ENCODE measurements around the gene WDSUB1. TPM values are rescaled to one million over a fixed set of nuclear protein-coding genes. Genes with fewer than 3 reads are reported as not detected.

WDSUB1 gene
- polyA plus RNA-seq, 1 of the 3 experiments (the other 2 are of a cell fraction): 5.3 TPM

- no peak overlapping the region for H3K27ac ChIP-seq (ENCODE audit: low read depth in 2 of 2, low read length in 1 of 2)
- H3K9ac ChIP-seq: no peak overlapping the region
- H2AFZ ChIP-seq (ENCODE audit: low read depth): no peak overlapping the region
- H3K9me3 ChIP-seq: no peaks in the 10 kb centered on the region
- H4K20me1 ChIP-seq (ENCODE audit: insufficient read depth): no peaks in the 10 kb centered on the region
- no peak overlapping the region for H3K4me3 ChIP-seq (ENCODE audit: low read depth in 2 of 2, low read length in 1 of 2)
- H3K9me2 ChIP-seq: no peaks in the 10 kb centered on the region
- 95% methylated on average over 5 of the region's 5 CpGs for WGBS (ENCODE audit: low lambda C conversion rate)
- H3K4me2 ChIP-seq: no peak overlapping the region
- peaks cover 0 to 64% of the 10 kb centered on the region in 2 experiments for H3K36me3 ChIP-seq (replicated peaks in 1 of 2; ENCODE audit: control insufficient read depth in 1 of 2, insufficient read depth in 2 of 2, low read length in 1 of 2)
- no peaks in the 10 kb centered on the region for H3K79me2 ChIP-seq (ENCODE audit: insufficient read depth)
- no peak for DNase-seq
- H3K27me3 ChIP-seq (ENCODE audit: insufficient read depth): no peaks in the 10 kb centered on the region
- TF ChIP-seq, protein P1, sequence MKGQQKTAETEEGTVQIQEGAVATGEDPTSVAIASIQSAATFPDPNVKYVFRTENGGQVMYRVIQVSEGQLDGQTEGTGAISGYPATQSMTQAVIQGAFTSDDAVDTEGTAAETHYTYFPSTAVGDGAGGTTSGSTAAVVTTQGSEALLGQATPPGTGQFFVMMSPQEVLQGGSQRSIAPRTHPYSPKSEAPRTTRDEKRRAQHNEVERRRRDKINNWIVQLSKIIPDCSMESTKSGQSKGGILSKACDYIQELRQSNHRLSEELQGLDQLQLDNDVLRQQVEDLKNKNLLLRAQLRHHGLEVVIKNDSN (IDR thresholded peaks at IDR 0.05; ENCODE audit: borderline replicate concordance, low read depth): no peak
- TF ChIP-seq SIN3A (IDR thresholded peaks at IDR 0.05; ENCODE audit: borderline replicate concordance, low read depth, low read length): no peak
- ChIA-PET POLR2A (no interaction called here), CTCF (no interaction called here)
- H3F3A ChIP-seq (replicated peaks; ENCODE audit: insufficient read depth): no peaks in the 10 kb centered on the region
- H3K4me1 ChIP-seq (ENCODE audit: control insufficient read depth in 1 of 2, insufficient read depth in 2 of 2, low read depth in 1 of 2, low read length in 1 of 2): no peaks in the 10 kb centered on the region; a peak in 1 of 4 replicates
These were observed 73.2 kb downstream of the WDSUB1 start for GRCh38 chr2:159213296-159213695.

- DNase-seq: no peak
- H3K4me3 ChIP-seq (ENCODE audit: low read depth in 2 of 2, low read length in 1 of 2): no peak overlapping the region
- H3K4me1 ChIP-seq (ENCODE audit: control insufficient read depth in 1 of 2, insufficient read depth in 2 of 2, low read depth in 1 of 2, low read length in 1 of 2): no peaks in the 10 kb centered on the region; a peak in 1 of 4 replicates
- H3K9ac ChIP-seq: no peak overlapping the region
- no peaks in the 10 kb centered on the region for H3F3A ChIP-seq (replicated peaks; ENCODE audit: insufficient read depth)
- no peaks in the 10 kb centered on the region for H4K20me1 ChIP-seq (ENCODE audit: insufficient read depth)
- no peaks in the 10 kb centered on the region for H3K9me3 ChIP-seq
- no peaks in the 10 kb centered on the region for H3K79me2 ChIP-seq (ENCODE audit: insufficient read depth)
- 89% methylated on average over 14 of the region's 14 CpGs for WGBS (ENCODE audit: low lambda C conversion rate)
- H3K27ac ChIP-seq (ENCODE audit: low read depth in 2 of 2, low read length in 1 of 2): no peak overlapping the region
- no peaks in the 10 kb centered on the region for H3K9me2 ChIP-seq
- peaks cover 0 to 58% of the 10 kb centered on the region in 2 experiments for H3K36me3 ChIP-seq (replicated peaks in 1 of 2; ENCODE audit: control insufficient read depth in 1 of 2, insufficient read depth in 2 of 2, low read length in 1 of 2)
- no peaks in the 10 kb centered on the region for H3K27me3 ChIP-seq (ENCODE audit: insufficient read depth)
- TF ChIP-seq SIN3A (IDR thresholded peaks at IDR 0.05; ENCODE audit: borderline replicate concordance, low read depth, low read length) (no peak), SMC3 (IDR thresholded peaks at IDR 0.05; ENCODE audit: low read depth, low read length) (no peak), ELF1 (IDR thresholded peaks at IDR 0.05) (no peak), YY1 (IDR thresholded peaks at IDR 0.05; ENCODE audit: low read depth) (no peak), CHD2 (IDR thresholded peaks at IDR 0.05; ENCODE audit: low read length, partially characterized antibody) (no peak), TAF1 (IDR thresholded peaks at IDR 0.05; ENCODE audit: borderline replicate concordance, low read depth, low read length) (no peak), NFIC (IDR thresholded peaks at IDR 0.05; ENCODE audit: borderline replicate concordance) (no peak), TCF12 (IDR thresholded peaks at IDR 0.05) (no peak), FOXJ3 (CRISPR knock-in tag; IDR thresholded peaks at IDR 0.05) (no peak), PBX3 (IDR thresholded peaks at IDR 0.05) (no peak), POLR2AphosphoS5 (IDR thresholded peaks at IDR 0.05; ENCODE audit: low read depth, low read length) (no peak)
- ChIA-PET CTCF (no interaction called here), POLR2A (no interaction called here)
- no peak overlapping the region for H2AFZ ChIP-seq (ENCODE audit: low read depth)
- H3K4me2 ChIP-seq: no peak overlapping the region
These were observed 74.8 kb downstream of the WDSUB1 start for GRCh38 chr2:159211447-159212396.
